ENCODE data around the gene PRMT9.

PRMT9 gene

DNA sequence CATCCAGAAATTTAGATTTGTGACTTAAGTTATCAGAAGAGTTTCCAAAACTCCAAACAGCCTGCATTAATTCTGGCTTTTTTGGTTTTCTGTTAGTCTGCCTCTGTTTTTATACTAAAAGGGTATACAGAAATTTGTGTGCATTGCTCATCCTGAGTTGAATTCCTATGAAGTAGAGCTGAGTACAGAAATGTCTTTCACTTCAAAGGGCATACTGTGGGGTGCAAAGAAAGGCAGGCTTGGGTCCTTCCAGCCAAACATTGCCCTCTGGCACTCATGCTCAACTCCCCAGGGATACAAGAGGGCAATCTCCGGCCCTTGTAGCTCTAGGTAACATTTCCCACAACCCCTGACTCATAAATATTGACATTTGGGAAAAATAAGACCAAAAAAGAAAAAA lies 94.4 kb downstream of the PRMT9 start:
- H3K27ac Mint-ChIP-seq = no peak overlapping the region
- H3K4me3 Mint-ChIP-seq = no peak overlapping the region
- no peaks in the 10 kb centered on the region for H3K4me1 Mint-ChIP-seq (ENCODE audit: low read depth)
- H3K9me3 Mint-ChIP-seq = no peaks in the 10 kb centered on the region
- peaks cover 15% of the 10 kb centered on the region for H3K27me3 Mint-ChIP-seq (ENCODE audit: low read depth)
- H3K36me3 Mint-ChIP-seq (ENCODE audit: low read depth) = no peaks in the 10 kb centered on the region
